Measurements from ENCODE around the gene DGKA.
"Not testable (repeated sequence)": the region's sequence is repeated elsewhere in the genome, so short reads cannot be mapped to it uniquely, and the experiment has no call there.

The DGKA gene

GRCh38 chr12:55999999-56000540 lies 69.1 kb downstream of the DGKA start:
- DNase-seq: not testable (repeated sequence)

- DNase-seq: no peak
Measured at GRCh38 chr12:56001487-56002100, 70.6 kb downstream of the DGKA start.

- DNase-seq: not testable (repeated sequence)
Measured at GRCh38 chr12:56003376-56003775, 72.4 kb downstream of the DGKA start.
